Caki2 (cell line): ENCODE results near the gene FBXO31. TPM values are rescaled to one million over a fixed set of nuclear protein-coding genes. Genes with fewer than 3 reads are reported as not detected.
A peak's percentile ranks its signal among the peaks of the same experiment; 100 is the strongest.
"Not testable (repeated sequence)": the region's sequence is repeated elsewhere in the genome, so short reads cannot be mapped to it uniquely, and the experiment has no call there.

Source experiments
- DNase-seq: peaks from one replicate; pipeline ENCODE4 v3.0.0-alpha.2; 2015; ENCODE audit warnings: low read depth
- in situ Hi-C: cut with HindIII; loops from 2 replicates; pipeline ENCODE4 v1.10.0; 2016; ENCODE audit warnings: low sequenced_read_pairs, low pct_unique_long_range_greater_than_20kb, mixed read lengths
- total RNA-seq: library from RNA; depleted of rRNA; stranded (reverse); fragments of >200 nt; shearing (Covaris generic); gene quantifications from 2 replicates; pipeline ENCODE4 v1.2.3, GENCODE V29; 2014; ENCODE audit warnings: low replicate concordance

Gene FBXO31
- total RNA-seq, 1 experiment from 2014 or later = 8.5 TPM

- in situ Hi-C loops, DNase-seq: not testable (repeated sequence)
Observed at GRCh38 chr16:87389914-87390313, 6.3 kb upstream of the FBXO31 start.

DNA sequence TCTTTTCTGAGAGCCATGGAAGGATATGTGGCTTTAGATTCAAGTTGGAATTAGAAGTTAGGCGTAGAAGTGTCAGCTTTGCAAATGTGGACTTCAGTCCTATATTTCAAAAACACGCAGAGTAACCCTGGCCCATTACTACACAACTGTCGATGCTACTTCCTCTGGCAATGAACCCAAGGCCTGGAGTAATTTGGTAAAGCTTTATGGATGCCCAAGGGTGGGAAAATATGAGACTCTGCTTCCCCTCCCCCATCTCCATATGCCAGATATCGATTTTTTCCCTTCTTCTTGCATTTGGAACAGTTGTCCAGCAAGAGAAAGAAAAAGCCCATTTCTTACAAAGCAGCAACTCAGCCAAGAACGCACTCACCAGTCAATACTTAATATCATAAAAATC, 5.7 kb upstream of the FBXO31 start:
- DNase-seq = no peak
- in situ Hi-C loops = no loop called here

GRCh38 chr16:87388818-87389134, 5.2 kb upstream of the FBXO31 start:
- in situ Hi-C loops = no loop called here
- DNase-seq = no peak

- in situ Hi-C loops = no loop called here
Observed at GRCh38 chr16:87387942-87388817, 4.6 kb upstream of the FBXO31 start.

GRCh38 chr16:87384875-87385167, 1.2 kb upstream of the FBXO31 start:
- DNase-seq, in situ Hi-C loops: not testable (repeated sequence)

More at GRCh38 chr16:87387942-87388817, 4.6 kb upstream of the FBXO31 start:
- DNase-seq = peak; percentile 100

- no peak for DNase-seq
- in situ Hi-C loops = no loop called here
Observed at GRCh38 chr16:87384162-87384874, 742 bp upstream of the FBXO31 start.

DNA sequence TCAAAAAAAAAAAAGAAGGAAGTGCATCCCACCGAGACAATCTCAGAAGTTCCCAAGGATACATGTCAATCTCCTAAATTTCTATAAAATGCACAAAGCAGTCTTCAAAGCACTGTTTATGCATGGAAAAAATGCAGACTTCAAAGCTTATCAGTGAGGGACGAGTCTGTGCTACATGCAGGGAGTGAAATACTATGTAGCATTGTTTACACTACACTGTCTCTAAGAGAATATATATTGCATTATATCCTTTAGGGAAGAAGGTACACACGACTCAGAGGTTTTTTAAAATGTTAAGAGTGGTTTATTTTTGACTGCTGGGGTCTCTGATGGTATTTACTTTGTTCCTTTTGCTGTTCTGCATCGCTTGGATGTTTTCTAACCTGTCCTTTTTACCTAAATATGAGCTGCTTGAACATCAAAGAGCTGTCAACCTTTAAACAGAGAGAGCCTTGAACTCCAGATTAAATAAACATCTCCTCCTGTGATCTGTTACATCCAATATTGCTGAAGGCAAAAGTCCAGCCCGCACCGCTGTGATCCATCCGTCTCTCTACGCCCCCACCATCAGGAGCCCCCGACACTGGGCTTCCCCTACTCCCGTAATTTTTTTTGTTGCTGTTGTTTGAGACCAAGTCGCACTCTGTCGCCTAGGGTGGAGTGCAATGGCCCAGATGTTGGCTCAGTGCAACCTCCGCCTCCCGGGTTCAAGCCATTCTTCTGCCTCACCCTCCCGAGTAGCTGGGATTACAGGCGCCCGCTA, 1.4 kb downstream of the FBXO31 start:
- DNase-seq = no peak
- in situ Hi-C loops = no loop called here

- in situ Hi-C loops = no loop called here
- DNase-seq = no peak
Observed at GRCh38 chr16:87380881-87381280, 2.7 kb downstream of the FBXO31 start.

DNA sequence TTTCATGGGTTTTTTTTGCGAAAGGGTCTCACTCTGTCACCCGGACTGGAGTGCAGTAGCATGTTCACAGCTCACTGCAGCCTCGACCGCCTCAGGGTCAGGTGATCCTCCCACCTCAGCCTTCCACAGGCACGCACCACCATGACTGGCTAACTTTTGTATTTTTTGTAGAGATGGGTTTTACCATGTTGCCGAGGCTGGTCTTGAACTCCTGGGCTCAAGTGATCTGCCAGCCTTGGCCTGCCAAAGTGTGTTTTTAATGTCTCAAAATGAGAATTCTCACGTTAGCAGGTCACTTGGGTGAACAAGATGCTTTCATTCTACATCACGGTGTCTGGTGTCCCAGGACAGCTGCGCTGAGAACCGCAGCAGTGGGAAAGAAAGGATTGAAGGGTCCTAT, 3.2 kb downstream of the FBXO31 start:
- in situ Hi-C loops = no loop called here

DNA sequence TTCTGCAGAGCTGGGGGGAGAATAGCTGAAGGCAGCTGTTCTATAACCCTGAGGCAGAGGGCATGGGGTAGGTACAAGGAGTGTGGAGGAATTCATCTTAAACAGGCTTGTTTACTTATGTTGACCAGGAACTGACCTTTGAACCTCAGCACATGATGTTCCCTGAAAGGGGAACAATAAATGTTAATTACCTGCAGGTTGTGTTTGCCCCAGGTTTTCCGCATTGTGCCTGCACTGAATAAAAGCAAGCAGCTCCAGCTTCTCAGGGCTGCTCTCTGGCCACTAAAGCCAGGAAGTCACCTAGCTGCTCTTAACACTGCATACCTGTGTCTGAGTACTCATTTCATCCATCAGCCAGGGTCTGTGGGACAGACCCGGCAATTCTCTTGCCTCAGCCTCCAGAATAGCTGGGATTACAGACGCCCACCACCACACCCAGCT, 4.2 kb downstream of the FBXO31 start:
- in situ Hi-C loops, DNase-seq: not testable (repeated sequence)

More for the DNA sequence above, 3.2 kb downstream of the FBXO31 start:
- DNase-seq = no peak

DNA sequence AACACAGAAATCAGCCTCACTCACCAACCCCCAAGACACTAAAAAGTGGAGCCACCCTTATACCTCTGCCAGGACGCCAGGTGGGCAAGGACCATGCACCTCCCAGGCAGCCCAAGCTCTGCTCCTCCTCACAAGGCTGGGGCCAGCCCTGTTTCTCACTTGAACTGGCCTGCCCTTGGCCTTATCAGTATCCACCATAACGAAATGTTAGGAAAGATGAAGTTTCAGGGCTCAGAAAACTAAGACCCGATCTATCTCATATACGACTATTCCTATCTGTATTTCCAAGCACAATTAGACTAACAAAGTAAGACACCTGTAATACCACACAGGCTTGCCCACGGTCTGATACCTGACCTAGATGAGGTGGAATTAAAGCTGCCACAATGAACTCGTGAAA, 6.9 kb downstream of the FBXO31 start:
- no peak for DNase-seq
- in situ Hi-C loops = no loop called here

- in situ Hi-C loops = no loop called here
- DNase-seq = no peak
Observed at GRCh38 chr16:87375426-87376135, 8.0 kb downstream of the FBXO31 start.

GRCh38 chr16:87374313-87374712, 9.3 kb downstream of the FBXO31 start:
- no peak for DNase-seq
- in situ Hi-C loops = no loop called here

- in situ Hi-C loops = no loop called here
- no peak for DNase-seq
Observed at GRCh38 chr16:87372305-87372704, 11.3 kb downstream of the FBXO31 start.

GRCh38 chr16:87371261-87371866, 12.2 kb downstream of the FBXO31 start:
- no peak for DNase-seq
- in situ Hi-C loops = no loop called here

DNA sequence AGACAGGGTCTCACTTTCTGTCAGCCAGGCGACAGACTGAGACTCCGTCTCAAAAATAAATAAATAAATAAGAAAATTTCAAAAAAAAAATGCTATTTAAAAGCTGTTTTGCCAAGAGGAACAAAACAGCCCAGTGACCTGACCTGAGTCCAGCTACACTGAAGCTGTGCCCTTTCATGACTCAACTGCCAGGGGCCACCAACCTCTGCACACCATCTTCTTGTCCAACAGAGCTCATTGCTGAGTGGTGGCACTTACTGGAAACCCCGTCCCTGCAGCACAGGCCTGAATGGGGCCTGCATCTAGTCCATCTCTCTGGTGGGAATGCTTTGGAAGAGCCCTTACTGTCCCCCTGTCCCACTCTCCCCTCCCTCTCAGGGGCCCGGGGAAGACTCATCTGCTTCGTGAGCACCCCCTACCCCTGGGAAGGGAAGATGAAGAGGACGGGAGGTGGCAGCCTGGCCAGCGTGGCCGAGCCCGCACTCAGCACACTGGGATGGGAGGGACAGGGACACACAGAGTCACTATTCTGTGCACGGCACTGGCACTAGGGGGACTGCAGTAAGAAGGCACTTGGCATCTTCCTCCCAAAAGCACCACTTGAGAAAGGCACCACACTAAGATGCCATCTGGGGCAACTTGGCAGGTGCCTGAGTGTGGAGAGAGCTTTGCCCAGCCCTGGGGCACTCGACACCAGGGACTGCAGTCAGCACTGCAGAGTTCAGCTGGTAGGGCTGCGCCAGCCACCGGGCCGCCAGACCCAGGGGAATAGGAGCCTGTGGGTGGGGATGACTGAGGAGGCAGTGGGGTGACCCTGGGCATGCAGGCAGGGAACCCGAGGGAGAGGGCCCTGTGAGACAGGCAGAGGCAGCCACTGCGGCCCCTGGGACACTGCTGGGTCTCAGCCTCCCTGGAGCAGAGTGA, 13.5 kb downstream of the FBXO31 start:
- DNase-seq = no peak
- in situ Hi-C loops = no loop called here

GRCh38 chr16:87369117-87369765, 14.3 kb downstream of the FBXO31 start:
- in situ Hi-C loops = no loop called here
- DNase-seq = no peak
